HepG2 (cell line): ENCODE measurements around the gene ARPC1B. TPM values are rescaled to one million over a fixed set of nuclear protein-coding genes. Genes with fewer than 3 reads are reported as not detected.
A peak's percentile ranks its signal among the peaks of the same experiment; 100 is the strongest.

ENCODE experiments used
- CCDC6 ChIP-seq: sonication (generic); formaldehyde crosslinking; IDR thresholded peaks from 2 replicates; pipeline ENCODE4 v1.8.1; 2022; ENCODE audit warnings: mild to moderate bottlenecking, missing genetic modification reagents, moderate library complexity
- DR1 ChIP-seq: sonication (generic); formaldehyde crosslinking; IDR thresholded peaks from 2 replicates; pipeline ENCODE4 v1.8.0; 2021; ENCODE audit warnings: mild to moderate bottlenecking, missing genetic modification reagents, inconsistent platforms
- FOXJ3 ChIP-seq: sonication (generic); formaldehyde crosslinking; IDR thresholded peaks from 2 replicates; pipeline ENCODE4 v1.4.0; 2020; ENCODE audit warnings: missing genetic modification reagents, mild to moderate bottlenecking, borderline replicate concordance
- NFRKB ChIP-seq: fragments of 450-650 bp; IDR thresholded peaks from 2 replicates; pipeline ENCODE4 v1.6.1; 2017
- SOX13 ChIP-seq, 3 experiments: fragments of 450-650 bp in 1 of 3; sonication (generic) in 1 of 3; formaldehyde crosslinking in 1 of 3; IDR thresholded peaks in 2 of 3; conservative IDR thresholded peaks in 1 of 3; 2 replicates each; pipeline versions ENCODE4 v1.5.0 to v1.6.1; 2016 to 2020; ENCODE audit warnings: antibody characterized with exemption in 1 of 3, mild to moderate bottlenecking in 1 of 3, missing compliant biosample characterization in 1 of 3, missing genetic modification reagents in 1 of 3, moderate library complexity in 1 of 3
- WIZ ChIP-seq: sonication (generic); formaldehyde crosslinking; IDR thresholded peaks from 2 replicates; pipeline ENCODE4 v1.5.1; 2020; ENCODE audit warnings: mild to moderate bottlenecking, missing genetic modification reagents
- XRCC5 ChIP-seq: fragments of 200-400 bp; formaldehyde crosslinking; optimal IDR thresholded peaks from 2 replicates; pipeline ENCODE3; 2017; ENCODE audit warnings: mild to moderate bottlenecking, low read length
- ZBTB49 ChIP-seq: sonication (generic); formaldehyde crosslinking; IDR thresholded peaks from 2 replicates; pipeline ENCODE4 v1.4.0; 2020; ENCODE audit warnings: missing genetic modification reagents, borderline replicate concordance
- ZNF513 ChIP-seq: sonication (generic); formaldehyde crosslinking; conservative IDR thresholded peaks from 2 replicates; pipeline ENCODE4 v1.5.0; 2020; ENCODE audit warnings: missing genetic modification reagents
- ZNF558 ChIP-seq: sonication (generic); formaldehyde crosslinking; IDR thresholded peaks from 2 replicates; pipeline ENCODE4 v1.9.0; 2022; ENCODE audit warnings: mild to moderate bottlenecking, missing genetic modification reagents, borderline replicate concordance
- ZNF746 ChIP-seq: sonication (generic); formaldehyde crosslinking; IDR thresholded peaks from 2 replicates; pipeline ENCODE4 v1.8.0; 2022; ENCODE audit warnings: mild to moderate bottlenecking, missing genetic modification reagents
- ZNF749 ChIP-seq: sonication (generic); formaldehyde crosslinking; IDR thresholded peaks from 2 replicates; pipeline ENCODE4 v1.8.0; 2022; ENCODE audit warnings: mild to moderate bottlenecking, missing genetic modification reagents, moderate library complexity, borderline replicate concordance
- ZNF883 ChIP-seq: sonication (generic); formaldehyde crosslinking; IDR thresholded peaks from 2 replicates; pipeline ENCODE4 v1.5.1; 2020; ENCODE audit warnings: mild to moderate bottlenecking, missing genetic modification reagents; ENCODE audit errors: not compliant biosample characterization
- polyA plus RNA-seq, 8 experiments: library from polyadenylated mRNA; depleted of rRNA in 3 of 8; stranded (reverse) in 7 of 8; unstranded in 1 of 8; fragments of >200 nt; fragmentation: Illumina TruSeq in 4 of 8; extraction: Trizol in 4 of 8; gene quantifications; 2 replicates each; pipeline versions ENCODE4 v1.2.1 to v1.2.3, GENCODE V29; 2011 to 2016; ENCODE audit warnings: low read depth in 4 of 8, missing spikeins in 1 of 8, mixed read lengths in 1 of 8; ENCODE audit not compliant: insufficient read depth in 1 of 8
- total RNA-seq, 5 experiments: library from RNA; depleted of rRNA; stranded (reverse); fragments of >200 nt; fragmentation: Illumina TruSeq; extraction: Trizol; gene quantifications; 2 replicates each; pipeline ENCODE4 v1.2.3, GENCODE V29; 2016; ENCODE audit warnings: low read depth in 1 of 5
- TF ChIP-seq, protein P1 (sequence below): sonication (generic); formaldehyde crosslinking; IDR thresholded peaks from 2 replicates; pipeline ENCODE4 v1.5.1; 2020; ENCODE audit warnings: missing genetic modification reagents, mild to moderate bottlenecking, borderline replicate concordance
- TF ChIP-seq, protein P2 (sequence below): sonication (generic); formaldehyde crosslinking; IDR thresholded peaks from 2 replicates; pipeline ENCODE4 v1.4.0; 2020; ENCODE audit warnings: missing genetic modification reagents
- TF ChIP-seq, protein P3 (sequence below), 2 experiments: sonication (generic) in 1 of 2; formaldehyde crosslinking in 1 of 2; IDR thresholded peaks; 2 replicates each; pipeline versions ENCODE4 v1.4.0 to v1.6.1; 2016 to 2020; ENCODE audit warnings: borderline replicate concordance in 1 of 2, low read depth in 1 of 2, mild to moderate bottlenecking in 1 of 2, missing genetic modification reagents in 1 of 2

The ARPC1B gene
- total and polyA plus RNA-seq, 2 of the 13 experiments (the other 11 are each of a cell fraction or from before 2014, with no cell fraction given) = 72.9 to 89.1 TPM

GRCh38 chr7:99408379-99409191, 34.1 kb downstream of the ARPC1B start, which contains the start of the genes BUD31 and PDAP1 (continued):
- TF ChIP-seq ZBTB49 (CRISPR knock-in tag) (no peak; the same call in 1 of the 2 replicates), ZNF558 (CRISPR knock-in tag) (0 out of 2 replicates have a peak, but pooled peaks have one; percentile 39), XRCC5 (peak; percentile 85), SOX13 (IDR thresholded peaks at IDR 0.05) (no peak), SOX13 (CRISPR knock-in tag; conservative IDR thresholded peaks at IDR 0.05 in 1 of 2, IDR thresholded peaks at IDR 0.05 in 1 of 2) (peak in 1 of 2 experiments; percentile 32; a peak in 2 of 4 replicates), ZNF746 (peak; percentile 65; the same call in 1 of the 2 replicates), WIZ (no peak; the same call in 1 of the 2 replicates), FOXJ3 (no peak), ZNF749 (CRISPR knock-in tag) (no peak; the same call in 1 of the 2 replicates), CCDC6 (peak; percentile 80; the same call in 1 of the 2 replicates), DR1 (CRISPR knock-in tag) (peak; percentile 39; the same call in 1 of the 2 replicates), ZNF513 (CRISPR knock-in tag) (no peak), ZNF883 (peak; percentile 90), NFRKB (no peak)
- TF ChIP-seq, protein P1, sequence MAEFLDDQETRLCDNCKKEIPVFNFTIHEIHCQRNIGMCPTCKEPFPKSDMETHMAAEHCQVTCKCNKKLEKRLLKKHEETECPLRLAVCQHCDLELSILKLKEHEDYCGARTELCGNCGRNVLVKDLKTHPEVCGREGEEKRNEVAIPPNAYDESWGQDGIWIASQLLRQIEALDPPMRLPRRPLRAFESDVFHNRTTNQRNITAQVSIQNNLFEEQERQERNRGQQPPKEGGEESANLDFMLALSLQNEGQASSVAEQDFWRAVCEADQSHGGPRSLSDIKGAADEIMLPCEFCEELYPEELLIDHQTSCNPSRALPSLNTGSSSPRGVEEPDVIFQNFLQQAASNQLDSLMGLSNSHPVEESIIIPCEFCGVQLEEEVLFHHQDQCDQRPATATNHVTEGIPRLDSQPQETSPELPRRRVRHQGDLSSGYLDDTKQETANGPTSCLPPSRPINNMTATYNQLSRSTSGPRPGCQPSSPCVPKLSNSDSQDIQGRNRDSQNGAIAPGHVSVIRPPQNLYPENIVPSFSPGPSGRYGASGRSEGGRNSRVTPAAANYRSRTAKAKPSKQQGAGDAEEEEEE = no peak
- TF ChIP-seq, protein P2, sequence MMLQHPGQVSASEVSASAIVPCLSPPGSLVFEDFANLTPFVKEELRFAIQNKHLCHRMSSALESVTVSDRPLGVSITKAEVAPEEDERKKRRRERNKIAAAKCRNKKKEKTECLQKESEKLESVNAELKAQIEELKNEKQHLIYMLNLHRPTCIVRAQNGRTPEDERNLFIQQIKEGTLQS (CRISPR knock-in tag) = peak; percentile 100
- TF ChIP-seq, protein P3, sequence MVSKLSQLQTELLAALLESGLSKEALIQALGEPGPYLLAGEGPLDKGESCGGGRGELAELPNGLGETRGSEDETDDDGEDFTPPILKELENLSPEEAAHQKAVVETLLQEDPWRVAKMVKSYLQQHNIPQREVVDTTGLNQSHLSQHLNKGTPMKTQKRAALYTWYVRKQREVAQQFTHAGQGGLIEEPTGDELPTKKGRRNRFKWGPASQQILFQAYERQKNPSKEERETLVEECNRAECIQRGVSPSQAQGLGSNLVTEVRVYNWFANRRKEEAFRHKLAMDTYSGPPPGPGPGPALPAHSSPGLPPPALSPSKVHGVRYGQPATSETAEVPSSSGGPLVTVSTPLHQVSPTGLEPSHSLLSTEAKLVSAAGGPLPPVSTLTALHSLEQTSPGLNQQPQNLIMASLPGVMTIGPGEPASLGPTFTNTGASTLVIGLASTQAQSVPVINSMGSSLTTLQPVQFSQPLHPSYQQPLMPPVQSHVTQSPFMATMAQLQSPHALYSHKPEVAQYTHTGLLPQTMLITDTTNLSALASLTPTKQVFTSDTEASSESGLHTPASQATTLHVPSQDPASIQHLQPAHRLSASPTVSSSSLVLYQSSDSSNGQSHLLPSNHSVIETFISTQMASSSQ (IDR thresholded peaks at IDR 0.05; ENCODE audit: low read depth) = no peak
- TF ChIP-seq, protein P3 (CRISPR knock-in tag; IDR thresholded peaks at IDR 0.05; ENCODE audit: borderline replicate concordance) = peak; percentile 66; the same call in 1 of the 2 replicates
